ENCODE measurements around the gene ADH1C. TPM values are rescaled to one million over a fixed set of nuclear protein-coding genes. Genes with fewer than 3 reads are reported as not detected.
"Not testable (repeated sequence)": the region's sequence is repeated elsewhere in the genome, so short reads cannot be mapped to it uniquely, and the experiment has no call there.

ADH1C gene
- polyA plus RNA-seq, 3 donors from 2014 or later = not detected

- peaks cover 0 to 3% (median 2%) of the 10 kb centered on the region in 3 donors for H3K27me3 Mint-ChIP-seq (ENCODE audit: low read depth in 3 of 3)
- H3K9me3 Mint-ChIP-seq = no peaks in the 10 kb centered on the region
- H3K4me1 Mint-ChIP-seq = peaks cover 12 to 21% of the 10 kb centered on the region in 2 donors
- no peak for DNase-seq
- no peaks in the 10 kb centered on the region for H3K36me3 Mint-ChIP-seq
- no peak overlapping the region for H3K4me3 Mint-ChIP-seq
- no peak overlapping the region for H3K27ac Mint-ChIP-seq
Measured at GRCh38 chr4:99341426-99341825, 11.1 kb downstream of the ADH1C start.

- no peak for DNase-seq
- Mint-ChIP-seq H3K36me3 (no peaks in the 10 kb centered on the region), H3K27ac (no peak overlapping the region)
Measured at GRCh38 chr4:99339172-99339571, 13.4 kb downstream of the ADH1C start.

GRCh38 chr4:99336553-99336952 lies 16.0 kb downstream of the ADH1C start:
- H3K27ac Mint-ChIP-seq = no peak overlapping the region
- no peaks in the 10 kb centered on the region for H3K36me3 Mint-ChIP-seq
- H3K9me3 Mint-ChIP-seq = no peaks in the 10 kb centered on the region
- H3K4me1 Mint-ChIP-seq = peaks cover 2 to 3% of the 10 kb centered on the region in 2 donors
- no peak for DNase-seq
- peaks cover 0 to 3% (median 2%) of the 10 kb centered on the region in 3 donors for H3K27me3 Mint-ChIP-seq (ENCODE audit: low read depth in 3 of 3)
- H3K4me3 Mint-ChIP-seq = no peak overlapping the region

More at GRCh38 chr4:99339172-99339571, 13.4 kb downstream of the ADH1C start:
- H3K9me3 Mint-ChIP-seq = no peaks in the 10 kb centered on the region
- no peak overlapping the region for H3K4me3 Mint-ChIP-seq
- peaks cover 0 to 3% (median 2%) of the 10 kb centered on the region in 3 donors for H3K27me3 Mint-ChIP-seq (ENCODE audit: low read depth in 3 of 3)
- peaks cover 13 to 21% of the 10 kb centered on the region in 2 donors for H3K4me1 Mint-ChIP-seq

GRCh38 chr4:99334880-99335279 lies 17.7 kb downstream of the ADH1C start:
- Mint-ChIP-seq H3K27ac (no peak overlapping the region), H3K9me3 (peaks cover 0 to 1% (median 0%) of the 10 kb centered on the region in 6 donors), H3K27me3 (ENCODE audit: low read depth in 3 of 3) (peaks cover 0 to 2% (median 0%) of the 10 kb centered on the region in 3 donors), H3K4me1 (peaks cover 0 to 1% of the 10 kb centered on the region in 2 donors), H3K4me3 (no peak overlapping the region), H3K36me3 (no peaks in the 10 kb centered on the region)
- DNase-seq = peak in 2 of 3 donors; percentile 12 to 14

- no peak for DNase-seq
- Mint-ChIP-seq H3K27me3 (ENCODE audit: low read depth in 3 of 3) (no peaks in the 10 kb centered on the region), H3K4me3 (no peak overlapping the region), H3K9me3 (peaks cover 0 to 1% (median 0%) of the 10 kb centered on the region in 6 donors), H3K36me3 (no peaks in the 10 kb centered on the region), H3K27ac (no peak overlapping the region), H3K4me1 (peaks cover 0 to 1% of the 10 kb centered on the region in 2 donors)
Measured at GRCh38 chr4:99330648-99331047, 21.9 kb downstream of the ADH1C start.

GRCh38 chr4:99329876-99330275 lies 22.7 kb downstream of the ADH1C start:
- Mint-ChIP-seq H3K4me1 (peaks cover 0 to 1% of the 10 kb centered on the region in 2 donors), H3K36me3 (no peaks in the 10 kb centered on the region), H3K27ac (no peak overlapping the region), H3K27me3 (ENCODE audit: low read depth in 3 of 3) (no peaks in the 10 kb centered on the region), H3K4me3 (no peak overlapping the region), H3K9me3 (peaks cover 0 to 1% (median 0%) of the 10 kb centered on the region in 6 donors)
- no peak for DNase-seq

- no peaks in the 10 kb centered on the region for H3K4me1 Mint-ChIP-seq
- no peaks in the 10 kb centered on the region for H3K9me3 Mint-ChIP-seq
- peaks cover 0 to 2% (median 2%) of the 10 kb centered on the region in 3 donors for H3K27me3 Mint-ChIP-seq (ENCODE audit: low read depth in 3 of 3)
- no peak overlapping the region for H3K4me3 Mint-ChIP-seq
- H3K27ac Mint-ChIP-seq = no peak overlapping the region
- DNase-seq = no peak
- no peaks in the 10 kb centered on the region for H3K36me3 Mint-ChIP-seq
Measured at GRCh38 chr4:99324979-99325378, 27.6 kb downstream of the ADH1C start.

- DNase-seq = no peak
- Mint-ChIP-seq H3K27ac (no peak overlapping the region), H3K4me3 (no peak overlapping the region), H3K9me3 (no peaks in the 10 kb centered on the region), H3K27me3 (ENCODE audit: low read depth in 3 of 3) (peaks cover 0 to 3% (median 2%) of the 10 kb centered on the region in 3 donors), H3K36me3 (no peaks in the 10 kb centered on the region), H3K4me1 (no peaks in the 10 kb centered on the region)
Measured at GRCh38 chr4:99324361-99324760, 28.2 kb downstream of the ADH1C start.

- Mint-ChIP-seq H3K27ac (no peak overlapping the region), H3K4me1 (no peaks in the 10 kb centered on the region), H3K9me3 (peaks cover 0 to 2% (median 0%) of the 10 kb centered on the region in 6 donors), H3K4me3 (no peak overlapping the region), H3K27me3 (ENCODE audit: low read depth in 3 of 3) (peaks cover 2 to 3% (median 2%) of the 10 kb centered on the region in 3 donors), H3K36me3 (no peaks in the 10 kb centered on the region)
- no peak for DNase-seq
Measured at GRCh38 chr4:99323756-99324155, 28.8 kb downstream of the ADH1C start.

- peaks cover 0 to 2% (median 0%) of the 10 kb centered on the region in 6 donors for H3K9me3 Mint-ChIP-seq
- no peak within 1 kb of the TSS for H3K4me3 Mint-ChIP-seq
- no peaks in the 10 kb centered on the region for H3K4me1 Mint-ChIP-seq
- H3K27me3 Mint-ChIP-seq (ENCODE audit: low read depth in 3 of 3) = peaks cover 2 to 3% (median 3%) of the 10 kb centered on the region in 3 donors
- H3K27ac Mint-ChIP-seq = no peak within 1 kb of the TSS
- DNase-seq = no peak
- no peaks in the 10 kb centered on the region for H3K36me3 Mint-ChIP-seq
Measured at GRCh38 chr4:99321241-99322191, 31.0 kb downstream of the ADH1C start, which contains the start of gene ADH1B. ADH1B (minus strand) TSS chr4:99321401; CDS start chr4:99321331, 70 bp downstream.

- not testable (repeated sequence) for H3K4me1 Mint-ChIP-seq; DNase-seq; H3K27me3 Mint-ChIP-seq (ENCODE audit: low read depth in 3 of 3); H3K4me3 Mint-ChIP-seq; H3K9me3 Mint-ChIP-seq; H3K36me3 Mint-ChIP-seq; H3K27ac Mint-ChIP-seq
Measured at GRCh38 chr4:99317811-99318210, 34.7 kb downstream of the ADH1C start.

GRCh38 chr4:99317354-99317753 lies 35.2 kb downstream of the ADH1C start:
- peaks cover 2 to 3% (median 3%) of the 10 kb centered on the region in 3 donors for H3K27me3 Mint-ChIP-seq (ENCODE audit: low read depth in 3 of 3)
- no peak for DNase-seq
- no peak overlapping the region for H3K27ac Mint-ChIP-seq
- no peaks in the 10 kb centered on the region for H3K36me3 Mint-ChIP-seq
- peaks cover 2 to 5% of the 10 kb centered on the region in 2 donors for H3K4me1 Mint-ChIP-seq
- no peak overlapping the region for H3K4me3 Mint-ChIP-seq
- H3K9me3 Mint-ChIP-seq = peaks cover 0 to 2% (median 0%) of the 10 kb centered on the region in 6 donors

- Mint-ChIP-seq H3K9me3 (peaks cover 0 to 3% (median 0%) of the 10 kb centered on the region in 6 donors), H3K4me1 (peaks cover 2 to 5% of the 10 kb centered on the region in 2 donors), H3K27ac (no peak overlapping the region), H3K4me3 (no peak overlapping the region), H3K36me3 (no peaks in the 10 kb centered on the region), H3K27me3 (ENCODE audit: low read depth in 3 of 3) (peaks cover 0 to 3% (median 3%) of the 10 kb centered on the region in 3 donors)
- DNase-seq = no peak
Measured at GRCh38 chr4:99315839-99316238, 36.7 kb downstream of the ADH1C start.

GRCh38 chr4:99314211-99314610 lies 38.3 kb downstream of the ADH1C start:
- Mint-ChIP-seq H3K27me3 (ENCODE audit: low read depth in 3 of 3) (peaks cover 0 to 3% (median 2%) of the 10 kb centered on the region in 3 donors), H3K27ac (no peak overlapping the region), H3K36me3 (no peaks in the 10 kb centered on the region), H3K9me3 (peaks cover 0 to 3% (median 0%) of the 10 kb centered on the region in 6 donors), H3K4me3 (no peak overlapping the region), H3K4me1 (peaks cover 2 to 5% of the 10 kb centered on the region in 2 donors)
- no peak for DNase-seq
